IPS DF 19.7 (cell line): Measurements from ENCODE around the gene MYCBP.

Source experiments
- DNase-seq: peaks from one replicate; pipeline ENCODE4 v3.0.0-alpha.2; 2013; ENCODE audit warnings: low read depth, low spot score

MYCBP gene

GRCh38 chr1:38820860-38821259 is 52.3 kb downstream of the MYCBP start:
- no peak for DNase-seq

- no peak for DNase-seq
Observed at GRCh38 chr1:38819516-38819915, 53.6 kb downstream of the MYCBP start.

GRCh38 chr1:38819040-38819439 is 54.1 kb downstream of the MYCBP start:
- DNase-seq, result no peak

GRCh38 chr1:38818175-38818976 is 54.8 kb downstream of the MYCBP start:
- no peak for DNase-seq

- no peak for DNase-seq
Observed at GRCh38 chr1:38817267-38818174, 55.6 kb downstream of the MYCBP start.

GRCh38 chr1:38815903-38816627 is 57.1 kb downstream of the MYCBP start:
- DNase-seq, result no peak

GRCh38 chr1:38814984-38815464 is 58.1 kb downstream of the MYCBP start:
- no peak for DNase-seq

- no peak for DNase-seq
Observed at GRCh38 chr1:38814444-38814983, 58.6 kb downstream of the MYCBP start.

- no peak for DNase-seq
Observed at GRCh38 chr1:38812981-38813380, 60.2 kb downstream of the MYCBP start.
